Inferior parietal cortex (tissue), 1 donor: ENCODE measurements around the gene METTL25B.
A peak's percentile ranks its signal among the peaks of the same experiment; 100 is the strongest.

Experiments
- DNase-seq: peaks from one replicate; pipeline ENCODE4 v3.0.0-alpha.2; 2016; ENCODE audit errors: extremely low spot score

Gene METTL25B

DNA sequence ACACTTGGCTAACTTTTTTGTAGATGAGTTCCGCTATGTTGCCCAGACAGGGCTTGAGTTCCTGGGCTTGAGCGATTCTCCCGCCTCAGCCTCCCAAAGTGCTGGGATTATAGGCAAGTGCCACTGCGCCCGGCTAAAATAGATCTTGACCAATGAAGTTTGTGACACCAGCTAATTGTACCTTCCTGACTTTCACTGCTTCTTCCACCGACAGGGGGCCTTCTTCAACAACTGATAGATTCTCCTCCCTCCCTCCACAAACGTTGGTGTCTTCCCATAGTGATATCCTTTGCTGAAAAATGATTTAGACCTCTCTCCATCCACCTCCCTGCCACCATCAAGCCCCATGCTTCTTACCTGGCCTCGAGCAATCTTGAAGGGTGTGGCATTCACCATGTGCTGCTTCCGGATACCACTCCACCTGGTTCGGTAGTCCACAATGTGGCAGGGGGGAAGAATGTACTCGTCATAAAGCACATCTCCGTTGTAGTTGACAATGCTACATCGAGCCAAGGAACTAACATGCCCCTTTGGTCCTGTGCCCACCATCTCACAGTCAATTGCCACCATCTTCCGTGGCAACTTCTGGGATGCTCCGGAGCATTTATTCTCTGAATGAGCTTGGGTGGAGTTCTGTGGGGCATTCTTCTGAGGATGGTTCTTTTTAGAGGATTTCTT, 1.6 kb upstream of the METTL25B start:
- DNase-seq, result no peak

DNA sequence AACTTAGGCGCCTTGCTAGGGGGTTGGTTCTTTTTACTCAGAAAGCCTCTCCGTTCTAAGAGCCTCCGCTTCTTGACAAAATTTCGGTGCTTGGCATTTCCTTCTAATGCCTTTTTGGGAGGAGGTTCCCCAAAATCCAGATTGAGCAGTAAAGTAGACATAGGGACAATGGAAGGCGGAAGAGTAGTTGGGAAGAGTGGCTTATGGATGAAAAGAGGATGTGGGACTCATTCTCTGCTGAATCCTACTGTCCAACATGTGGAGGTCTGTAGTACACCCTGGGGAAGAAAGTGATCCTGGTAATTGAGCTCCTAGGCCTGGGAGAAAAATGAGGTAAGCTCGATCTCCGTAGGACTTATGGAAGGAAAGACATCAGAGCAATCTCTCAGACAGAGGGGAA, 777 bp upstream of the METTL25B start:
- no peak for DNase-seq

DNA sequence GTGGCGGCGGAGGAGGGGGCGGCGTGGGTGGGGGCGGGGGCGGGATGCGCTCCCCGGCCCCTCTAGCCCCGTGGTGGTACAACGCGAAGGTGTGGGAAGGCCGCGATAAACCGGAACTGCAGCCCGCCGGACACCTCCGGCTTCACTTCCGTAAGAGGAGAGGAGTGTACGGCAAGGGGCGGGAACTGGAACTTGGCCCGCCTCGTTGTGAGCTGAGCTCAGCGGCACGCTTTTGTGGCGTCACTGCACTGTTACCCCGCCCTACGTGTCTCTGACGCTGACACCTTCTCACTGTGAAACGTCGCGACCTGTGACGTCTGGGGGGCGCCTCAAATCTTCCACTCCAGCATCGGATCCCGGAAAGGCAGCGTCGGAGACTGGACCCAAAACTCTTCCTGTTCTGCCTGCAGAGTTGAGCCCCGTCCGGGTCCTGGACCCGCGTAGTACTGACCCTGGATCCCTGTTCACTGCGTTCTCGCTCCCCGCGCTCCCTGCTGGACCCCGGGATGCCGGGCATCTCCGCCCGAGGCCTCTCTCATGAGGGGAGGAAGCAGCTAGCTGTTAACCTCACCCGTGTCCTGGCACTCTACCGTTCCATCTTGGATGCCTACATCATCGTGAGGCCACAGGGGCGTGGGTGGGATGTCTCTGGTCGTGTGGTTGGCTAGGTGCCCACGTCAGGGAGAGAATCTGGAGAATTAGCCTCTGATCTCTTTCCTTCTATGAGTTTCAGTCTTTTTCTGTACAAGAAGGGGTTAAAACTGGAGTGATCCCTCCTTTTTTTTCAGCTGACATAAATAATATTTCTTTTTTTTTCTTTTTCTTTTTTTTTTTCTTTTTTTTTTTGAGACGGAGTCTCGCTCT, 562 bp downstream of the METTL25B start, which contains the start of gene ISG20L2:
Gene ISG20L2 (minus strand): TSS at position 168 of the 864 bp plus-strand sequence. CDS start 1,114 bp downstream, outside the sequence.
- peak; percentile 93 for DNase-seq

DNA sequence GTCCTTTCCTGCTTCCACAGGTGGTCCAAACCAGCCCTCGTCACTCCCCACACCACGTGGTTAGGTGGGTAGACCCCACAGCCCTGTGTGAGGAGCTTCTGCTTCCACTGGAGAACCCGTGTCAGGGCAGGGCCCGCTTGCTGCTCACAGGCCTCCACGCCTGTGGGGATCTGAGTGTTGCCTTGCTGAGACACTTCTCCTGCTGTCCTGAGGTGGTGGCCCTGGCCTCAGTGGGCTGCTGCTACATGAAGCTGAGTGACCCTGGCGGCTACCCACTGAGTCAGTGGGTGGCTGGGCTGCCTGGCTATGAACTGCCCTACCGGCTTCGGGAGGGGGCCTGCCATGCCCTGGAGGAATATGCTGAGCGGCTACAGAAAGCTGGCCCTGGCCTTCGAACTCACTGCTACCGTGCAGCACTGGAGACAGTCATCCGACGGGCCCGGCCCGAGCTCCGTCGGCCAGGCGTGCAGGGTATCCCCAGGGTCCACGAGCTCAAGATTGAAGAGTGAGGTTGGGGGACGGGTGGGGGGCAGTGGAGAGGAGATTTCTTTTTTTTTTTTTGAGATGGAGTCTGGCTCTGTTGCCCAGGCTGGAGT, 5.8 kb downstream of the METTL25B start:
- no peak for DNase-seq

DNA sequence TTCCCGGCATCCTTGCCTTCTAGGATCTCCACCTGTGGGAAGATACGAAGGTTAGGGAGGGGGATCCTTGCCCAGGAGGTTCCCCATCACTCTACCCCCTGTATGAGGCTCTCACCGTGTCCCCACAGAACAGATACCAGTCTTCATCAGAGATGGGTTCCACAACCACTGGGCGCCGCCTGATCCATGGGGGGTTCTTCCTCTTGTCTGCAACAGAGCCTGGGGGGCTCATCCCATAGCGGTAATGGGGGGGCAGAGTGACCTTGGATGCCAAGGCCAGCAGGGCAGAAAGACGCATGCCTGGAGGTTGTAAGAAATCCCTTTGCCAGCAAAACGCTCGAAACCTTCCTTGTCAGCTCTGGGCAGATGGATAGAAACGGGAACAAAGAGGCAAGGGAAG, 10.1 kb downstream of the METTL25B start:
- DNase-seq, result no peak

DNA sequence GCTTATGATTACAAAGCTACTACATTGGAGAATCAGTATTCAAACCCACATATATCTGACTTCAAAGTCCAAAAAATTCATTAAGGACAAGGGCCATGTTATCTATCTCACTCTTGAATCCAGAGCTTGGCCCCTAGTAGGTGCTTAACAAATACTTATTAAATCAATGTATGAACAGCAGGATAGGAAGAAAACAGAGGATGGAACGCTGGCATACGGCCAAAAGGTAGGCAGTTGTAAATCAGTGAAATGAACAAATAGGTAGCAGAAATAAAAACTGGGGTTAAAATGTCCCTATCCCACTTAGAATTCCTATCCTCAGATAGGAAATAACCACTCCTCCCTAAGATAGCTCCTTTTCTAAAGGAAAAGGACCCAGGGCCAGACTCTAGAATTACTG, 10.6 kb downstream of the METTL25B start:
- no peak for DNase-seq

DNA sequence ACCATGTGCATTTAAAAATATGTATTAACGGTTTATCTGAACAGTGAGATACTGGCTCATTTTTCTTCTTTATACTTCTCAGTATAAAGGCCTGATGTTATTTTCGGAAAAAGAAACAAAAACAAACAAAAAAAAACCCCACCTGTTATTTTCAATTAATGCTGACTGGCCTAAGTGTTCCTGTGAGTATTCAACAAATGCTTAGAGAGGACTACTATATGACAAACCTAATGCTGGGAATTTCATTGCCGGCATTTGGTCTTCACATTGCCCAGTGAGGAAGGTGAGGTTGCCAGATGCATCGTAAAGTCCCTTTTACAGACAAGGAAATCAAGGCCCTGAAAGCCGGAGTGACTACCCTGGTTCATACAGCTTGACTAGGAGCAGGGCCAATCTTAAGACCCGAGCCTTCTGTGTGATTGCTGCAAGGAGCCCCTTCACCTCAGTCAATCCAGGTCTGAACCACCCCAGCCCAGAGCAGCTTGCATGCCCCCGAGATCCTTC, 12.0 kb downstream of the METTL25B start:
- no peak for DNase-seq

DNA sequence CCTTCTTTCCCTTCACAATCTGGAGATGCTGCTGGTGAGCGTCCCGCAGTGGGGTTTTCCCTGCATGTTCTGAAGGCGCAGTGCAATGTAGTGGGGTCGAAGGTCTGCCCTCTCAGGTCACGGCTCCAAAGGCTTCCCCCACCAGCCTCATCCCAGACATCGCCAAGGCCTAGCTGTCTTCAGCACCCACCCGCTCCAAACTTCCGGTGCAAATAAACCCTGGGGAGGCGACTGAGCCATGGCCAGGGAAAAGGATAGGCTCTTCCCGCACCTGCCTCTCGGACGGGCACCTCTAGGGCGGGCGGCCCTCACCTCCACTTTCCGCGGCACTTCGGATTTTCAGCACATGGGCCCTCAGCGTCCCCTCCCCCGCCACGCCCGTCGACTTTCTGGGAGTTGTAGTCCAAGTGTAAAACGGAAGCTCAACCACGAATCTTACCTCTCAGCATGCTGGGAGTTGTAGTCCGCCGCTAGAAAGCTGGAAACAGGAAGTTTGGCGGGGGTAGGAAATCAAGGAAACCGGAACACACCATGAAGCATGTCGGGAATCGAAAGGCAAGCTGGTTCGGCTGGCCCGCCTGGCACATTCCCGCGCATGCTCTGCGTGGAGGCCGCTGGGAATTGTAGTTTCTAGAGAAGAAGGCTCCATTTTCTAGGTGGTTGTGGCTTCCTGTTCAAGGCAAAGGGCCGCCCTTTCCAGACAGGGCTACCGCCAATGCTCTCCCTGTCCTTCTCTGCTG, 12.6 kb downstream of the METTL25B start, which contains the start of gene MRPL24:
Gene MRPL24 (minus strand): TSS at position 348 of the 740 bp plus-strand sequence. CDS start 2,384 bp downstream, outside the sequence.
- DNase-seq, result peak; percentile 100

DNA sequence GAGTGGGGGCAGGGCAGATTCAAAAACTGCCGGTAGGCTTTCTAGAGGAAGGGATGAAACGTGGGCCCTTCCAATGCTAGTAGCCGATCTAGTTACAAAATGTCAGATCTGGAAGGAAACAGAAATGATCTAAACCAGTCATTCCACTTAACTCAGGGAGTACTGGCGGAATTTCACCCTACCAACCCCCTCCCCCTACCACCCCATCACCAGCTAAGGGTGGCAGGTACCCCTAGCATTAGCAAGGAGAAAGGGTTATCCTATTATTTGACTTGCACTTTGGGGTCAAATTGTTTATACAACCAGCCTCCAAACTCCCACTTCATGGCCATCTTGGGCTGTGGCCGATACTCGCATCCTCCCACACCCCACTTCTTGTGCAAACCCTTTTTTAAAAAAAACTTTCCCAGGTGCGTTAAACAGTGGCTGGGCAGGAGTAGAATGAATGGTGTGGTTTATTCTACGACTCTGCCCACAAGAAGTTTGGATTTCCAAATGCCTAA, 13.3 kb downstream of the METTL25B start:
- DNase-seq, result no peak

DNA sequence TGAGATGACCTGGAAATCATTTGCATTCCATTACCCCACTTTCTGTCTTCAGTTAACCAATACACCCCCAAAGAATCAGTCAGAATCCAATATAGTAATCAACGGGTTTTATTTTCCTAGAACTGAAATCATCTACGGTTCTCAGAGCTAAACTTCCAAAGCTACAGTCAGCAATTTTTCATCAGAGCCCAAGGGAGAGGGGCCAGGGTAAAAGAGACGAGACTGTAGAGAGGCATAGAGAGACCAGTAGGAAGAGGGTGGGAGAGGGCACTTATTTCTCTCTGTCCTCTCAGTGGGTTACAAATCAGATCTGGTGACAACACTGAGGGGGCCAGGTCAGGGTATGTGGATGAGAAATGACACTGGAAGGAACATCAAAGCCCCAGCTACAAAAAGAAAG, 13.7 kb downstream of the METTL25B start:
- no peak for DNase-seq

DNA sequence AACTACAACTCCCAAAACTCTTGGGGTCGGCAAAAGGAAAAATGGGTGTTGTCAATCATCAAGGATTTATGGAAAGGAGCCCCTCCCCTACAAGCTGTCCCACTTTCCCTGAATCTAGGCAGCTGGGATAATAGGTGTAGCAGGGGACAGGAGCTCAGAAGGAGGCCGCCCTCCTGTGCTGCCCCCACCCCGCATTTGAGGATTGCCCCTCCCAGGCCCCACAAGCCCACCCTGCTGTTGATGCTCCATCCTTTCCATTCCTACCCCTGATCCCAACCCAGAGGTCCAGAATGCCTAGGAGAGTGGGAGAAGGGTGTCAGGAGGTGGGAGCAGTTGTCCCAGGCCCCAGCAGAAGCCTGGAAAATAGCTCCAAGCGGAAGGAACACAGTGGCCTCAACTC, 14.5 kb downstream of the METTL25B start:
- no peak for DNase-seq

DNA sequence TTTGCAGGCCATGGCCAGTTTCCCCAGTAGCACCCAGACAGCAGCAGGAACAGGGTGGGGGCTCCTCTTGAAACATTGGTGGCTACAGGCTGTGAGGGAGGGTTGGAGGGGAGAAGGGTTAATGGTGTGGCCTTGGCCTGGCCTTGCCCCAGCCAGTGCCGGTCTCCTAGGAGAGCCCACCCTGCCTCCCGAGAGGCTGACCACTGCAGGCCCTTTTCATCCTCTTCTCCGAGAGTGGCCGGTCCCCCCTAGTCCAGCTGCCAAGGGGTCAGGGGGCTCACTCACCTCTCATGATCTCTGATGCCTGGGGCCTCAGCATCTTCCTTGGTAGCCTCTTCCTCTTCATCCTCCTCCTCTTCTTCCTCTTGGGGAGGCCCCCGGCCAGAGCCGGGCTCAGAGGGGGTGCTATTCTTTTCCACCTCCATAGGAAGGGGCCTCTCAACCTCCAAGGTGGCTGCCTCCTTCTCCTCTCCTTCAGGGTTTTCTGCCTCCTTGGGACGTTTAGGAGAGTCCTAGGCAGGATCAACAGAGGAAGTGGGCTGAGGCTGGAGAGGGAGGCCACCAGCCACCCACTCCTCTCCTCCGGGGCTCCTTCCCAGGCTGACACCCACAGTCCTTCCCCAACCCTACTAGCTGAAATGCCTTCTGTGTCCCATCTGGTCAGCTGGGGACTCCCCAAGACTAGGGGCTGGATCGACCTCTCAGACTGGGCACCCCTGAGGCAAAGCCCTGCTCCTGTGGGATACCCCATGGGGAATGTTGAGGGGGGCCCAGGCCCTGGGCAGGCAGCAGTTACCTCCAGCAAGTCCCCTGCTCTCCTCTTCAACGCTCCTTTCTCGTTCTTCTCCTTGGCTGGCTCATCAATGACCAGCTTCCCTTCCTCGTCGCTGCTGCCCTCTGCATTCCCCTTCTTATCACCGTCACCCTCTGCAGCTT, 15.4 kb downstream of the METTL25B start:
- DNase-seq, result no peak

DNA sequence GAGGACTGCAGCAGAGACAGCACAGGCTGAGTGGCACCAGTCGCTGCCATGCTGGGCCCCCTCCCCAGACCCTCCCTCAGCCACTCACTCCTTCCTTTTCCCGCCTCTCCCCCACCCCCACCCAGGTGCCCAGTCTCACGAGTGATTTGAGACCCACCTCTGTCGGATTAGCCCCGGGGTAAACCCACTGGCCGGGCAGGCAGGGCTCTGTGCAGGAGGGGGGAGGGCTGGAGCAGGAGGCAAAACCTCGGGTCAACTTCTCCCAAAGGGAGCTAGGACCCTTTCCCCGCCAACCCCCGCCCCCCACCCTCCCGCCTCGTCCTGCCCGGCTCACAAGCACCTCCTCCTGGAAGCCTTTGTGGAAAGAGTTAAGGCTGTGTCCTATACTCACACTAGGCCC, 16.1 kb downstream of the METTL25B start:
- DNase-seq, result no peak

DNA sequence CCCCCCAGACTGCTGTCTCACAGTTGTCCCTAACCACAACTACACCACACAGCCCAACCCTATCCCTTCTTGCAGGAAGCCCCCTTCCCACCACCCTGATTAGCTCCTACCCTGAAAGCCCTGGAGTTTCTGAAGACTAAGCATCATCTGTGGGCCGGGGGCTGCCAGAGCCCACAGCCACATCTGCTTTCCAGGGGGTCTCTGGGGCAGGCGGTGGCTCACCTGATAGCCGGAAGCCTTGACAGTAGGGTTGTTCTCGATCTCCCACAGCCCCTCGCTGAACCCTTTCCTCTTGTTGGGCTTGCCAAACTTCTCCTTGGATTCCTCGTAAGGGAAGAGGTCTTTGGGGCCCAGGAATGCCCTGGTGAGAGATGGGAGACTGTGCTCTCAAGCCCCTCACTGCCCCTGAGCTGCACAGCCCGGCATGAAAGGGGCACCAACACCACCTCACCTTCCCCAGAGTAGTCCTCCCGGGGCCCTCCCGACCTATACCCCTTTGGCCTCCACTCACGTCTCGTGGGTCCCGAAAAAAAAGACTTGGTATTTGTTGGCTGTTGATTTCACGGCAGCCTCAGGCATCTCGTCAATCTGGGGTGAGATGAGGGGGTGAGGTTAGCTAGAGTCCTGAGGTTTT, 16.6 kb downstream of the METTL25B start:
- DNase-seq, result no peak

DNA sequence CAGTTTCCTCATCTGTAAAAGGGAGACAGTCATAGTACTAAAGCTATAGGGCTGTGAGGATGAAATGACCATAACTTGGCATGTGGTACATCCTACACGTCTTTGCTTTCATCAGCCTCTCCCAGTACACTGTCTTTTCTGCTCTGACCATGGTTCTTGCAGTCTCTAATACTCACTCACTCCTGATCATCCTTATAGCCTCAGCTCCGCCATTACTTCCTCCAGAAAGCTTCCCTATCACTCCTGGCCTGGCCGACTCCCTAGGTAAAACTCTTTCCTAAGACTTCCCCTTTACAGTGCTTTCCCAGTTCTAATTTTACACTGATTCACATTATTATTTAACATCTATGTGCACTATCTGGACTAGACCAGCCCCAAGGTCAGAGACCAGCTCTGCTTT, 17.6 kb downstream of the METTL25B start:
- DNase-seq, result no peak

DNA sequence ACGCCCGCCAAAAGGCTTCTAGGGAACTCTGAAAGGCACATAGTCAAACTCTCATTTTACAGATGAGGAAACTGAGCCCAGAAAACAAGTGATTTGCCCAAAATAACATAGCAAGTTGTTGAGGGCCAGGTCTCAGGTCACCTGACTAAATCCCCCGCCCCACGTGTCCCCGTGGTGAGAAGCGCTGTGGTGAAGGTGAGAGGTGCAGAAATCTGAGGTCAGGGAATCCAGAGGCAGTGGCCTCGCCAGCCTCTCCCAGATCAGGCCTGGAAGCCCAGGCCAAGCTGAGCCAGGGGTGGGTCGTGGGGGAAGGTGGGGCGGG, 18.1 kb downstream of the METTL25B start:
- no peak for DNase-seq

DNA sequence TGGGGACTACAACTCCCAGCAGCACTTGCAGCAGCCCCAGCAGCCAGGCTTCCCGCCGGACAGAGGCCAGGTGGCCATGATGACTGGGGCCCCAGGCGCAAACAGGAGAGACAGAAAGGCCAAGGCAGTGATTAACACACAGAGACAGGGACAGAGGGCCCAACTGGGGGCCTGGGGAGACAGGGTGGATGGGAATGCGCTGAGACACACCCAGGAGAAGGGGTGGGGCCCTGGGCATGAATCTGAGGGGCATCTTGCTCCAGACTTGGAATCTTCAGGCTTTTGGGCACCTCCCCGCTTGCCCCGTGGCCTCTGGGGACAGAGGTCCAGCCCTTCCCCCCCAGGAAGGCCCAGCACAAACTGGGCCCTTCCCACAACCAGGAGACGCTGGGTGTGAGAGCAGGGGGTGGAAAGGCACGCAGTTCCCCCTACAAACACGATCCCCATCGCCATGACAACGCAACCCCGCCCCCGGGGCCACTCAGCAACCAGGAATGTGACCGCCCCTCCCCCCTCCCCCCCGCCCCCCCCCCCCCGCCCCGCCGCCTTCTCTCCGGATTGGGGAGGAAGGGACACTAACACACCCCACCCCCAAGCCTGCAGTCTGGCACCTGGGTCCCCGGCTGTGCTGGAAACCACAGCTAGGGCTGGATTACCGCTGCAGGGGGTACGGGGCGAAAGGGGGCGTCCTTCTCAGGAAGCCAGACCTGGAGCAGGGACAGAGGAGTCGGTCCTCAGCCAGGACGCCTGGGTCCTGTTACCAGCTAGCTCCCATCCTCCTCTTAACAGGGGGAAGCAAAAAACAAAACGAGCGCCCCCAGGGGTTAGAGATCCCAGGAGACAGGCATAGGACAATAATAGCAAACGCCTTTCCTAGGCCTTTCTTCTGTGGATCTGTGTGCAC, 18.7 kb downstream of the METTL25B start:
- peak; percentile 69 for DNase-seq

DNA sequence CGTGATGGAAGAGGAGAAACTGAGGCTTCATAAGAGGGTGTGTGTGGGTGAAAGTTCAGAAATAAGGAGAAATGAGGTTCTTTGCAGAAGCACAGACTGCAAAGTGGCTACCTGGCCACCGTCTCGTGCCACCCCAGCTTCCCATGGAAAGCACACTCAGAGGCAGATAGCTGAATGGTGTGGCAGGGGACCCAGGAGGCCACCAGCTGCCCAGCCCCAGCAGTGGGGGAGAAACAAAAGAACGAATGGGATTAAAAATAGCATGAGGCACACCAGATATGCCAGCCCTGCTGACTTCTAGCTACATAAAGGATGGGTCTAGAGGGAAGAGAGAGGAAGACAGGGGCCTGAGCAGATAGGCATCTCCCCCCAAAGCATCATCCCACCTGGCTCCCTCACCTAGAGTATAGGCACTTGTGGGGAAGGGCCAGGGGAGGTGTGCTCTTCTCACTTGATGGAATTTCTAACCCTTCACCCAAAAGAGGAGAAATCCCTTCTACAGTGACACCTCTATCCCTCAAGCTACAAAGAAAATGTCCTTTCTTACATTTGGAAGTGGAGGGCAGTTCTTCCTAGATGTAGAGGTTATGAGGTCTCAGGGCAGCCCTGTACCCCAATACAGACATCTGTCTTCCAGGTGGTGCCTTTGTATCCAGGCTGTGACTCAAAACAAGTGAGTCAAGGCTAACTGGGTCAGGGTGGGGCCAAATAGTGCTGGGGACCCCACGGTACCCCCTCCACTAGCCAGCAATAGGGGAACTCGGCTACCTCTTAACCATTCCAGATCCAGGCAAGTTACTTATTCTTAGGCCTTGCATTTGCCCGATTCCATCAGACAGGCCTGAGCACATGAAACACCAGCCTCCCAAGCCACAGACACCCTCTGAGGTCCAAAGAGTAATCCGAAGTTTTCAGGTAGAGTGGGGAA, 19.7 kb downstream of the METTL25B start:
- DNase-seq, result no peak
